Globus pallidus (tissue), 1 donor: ENCODE results near the gene DCUN1D3.
"Not testable (repeated sequence)": the region's sequence is repeated elsewhere in the genome, so short reads cannot be mapped to it uniquely, and the experiment has no call there.

Source experiments
- DNase-seq: peaks from one replicate; pipeline ENCODE4 v3.0.0-alpha.2; 2015; ENCODE audit warnings: low spot score

DCUN1D3 gene

GRCh38 chr16:20822521-20823325 lies 77.4 kb downstream of the DCUN1D3 start:
- DNase-seq = no peak

- no peak for DNase-seq
Measured at GRCh38 chr16:20821682-20822081, 78.5 kb downstream of the DCUN1D3 start.

DNA sequence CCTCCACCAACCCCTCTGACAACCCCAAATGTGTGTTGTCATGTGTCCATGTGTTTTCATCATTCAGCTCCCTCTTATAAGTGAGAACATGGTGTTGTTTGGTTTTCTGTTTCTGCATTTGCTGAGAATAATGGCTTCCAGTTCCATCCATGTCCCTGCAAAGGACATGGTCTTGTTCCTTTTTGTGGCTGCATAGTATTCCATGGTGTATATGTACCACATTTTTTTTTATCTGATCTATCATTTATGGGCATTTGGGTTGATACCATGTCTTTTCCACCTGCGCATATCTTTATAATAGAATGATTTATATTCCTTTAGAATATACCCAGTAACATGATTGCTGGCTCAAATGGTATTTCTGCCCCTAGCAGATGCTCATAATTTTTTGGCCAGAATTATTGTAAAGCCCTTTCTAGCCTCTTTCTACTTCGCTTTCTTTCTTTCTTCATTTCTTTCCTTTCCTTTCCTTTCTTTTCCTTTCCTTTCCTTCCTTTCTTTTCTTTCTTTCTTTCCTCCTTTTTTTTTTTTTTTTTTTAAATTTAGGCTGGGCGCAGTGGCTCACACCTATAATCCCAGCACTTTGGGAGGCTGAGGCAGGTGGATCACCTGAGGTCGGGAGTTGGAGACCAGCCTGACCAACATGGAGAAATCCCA lies 81.1 kb downstream of the DCUN1D3 start:
- DNase-seq = no peak

GRCh38 chr16:20814784-20815183 lies 85.4 kb downstream of the DCUN1D3 start:
- DNase-seq = no peak

GRCh38 chr16:20812510-20812909 lies 87.6 kb downstream of the DCUN1D3 start:
- DNase-seq = no peak

DNA sequence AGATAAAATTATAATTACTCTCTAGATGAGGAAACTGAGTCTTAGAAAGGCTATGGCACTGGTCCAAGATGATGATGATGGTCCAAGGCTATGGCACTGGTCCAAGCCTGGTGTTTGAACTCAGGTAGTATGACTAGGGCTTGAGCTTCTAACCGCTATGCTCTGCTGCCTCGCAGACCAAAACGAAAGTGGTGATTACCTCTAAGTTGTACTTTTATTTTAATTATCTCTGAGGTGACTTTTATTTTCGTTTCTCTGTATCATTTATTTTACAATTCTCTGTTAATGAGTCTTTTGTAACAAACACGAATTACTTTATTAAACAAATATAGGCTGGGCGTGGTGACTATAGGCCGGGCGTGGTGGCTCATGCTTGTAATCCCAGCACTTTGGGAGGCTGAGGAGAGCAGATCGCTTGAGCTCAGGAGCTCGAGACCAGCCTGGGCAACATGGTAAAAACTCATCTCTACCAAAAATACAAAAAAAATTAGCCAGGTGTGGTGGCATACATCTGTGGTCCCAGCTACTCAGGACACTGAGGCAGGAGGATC lies 88.2 kb downstream of the DCUN1D3 start:
- DNase-seq = no peak

DNA sequence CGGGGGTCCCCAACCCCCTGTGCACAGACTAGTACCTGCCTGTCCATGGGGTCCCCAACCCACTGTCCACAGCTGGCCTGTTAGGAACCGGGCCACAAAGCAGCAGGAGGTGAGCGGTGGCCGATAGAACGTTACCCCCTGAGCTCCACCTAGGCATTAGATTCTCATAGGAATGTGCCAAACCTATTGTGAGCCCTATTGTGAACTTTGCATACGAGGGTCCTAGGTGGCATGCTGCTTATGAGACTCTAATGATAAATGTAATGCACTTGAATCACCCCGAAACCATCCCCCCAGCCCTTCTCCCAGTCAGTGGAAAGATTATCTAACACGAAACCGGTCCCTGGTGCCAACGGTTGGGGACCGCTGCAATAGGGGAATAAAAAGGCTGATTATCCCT lies 92.3 kb downstream of the DCUN1D3 start:
- no peak for DNase-seq

- DNase-seq = peak; percentile 83
Measured at GRCh38 chr16:20806168-20807050, 93.7 kb downstream of the DCUN1D3 start, which contains the start of the genes ERI2 and REXO5. Gene ERI2 (minus strand): TSS chr16:20806472. CDS start chr16:20806430, 42 bp downstream. Gene REXO5 (plus strand): TSS chr16:20806527. CDS start chr16:20806954, 427 bp downstream.

GRCh38 chr16:20805684-20806167 lies 94.4 kb downstream of the DCUN1D3 start:
- DNase-seq = not testable (repeated sequence)
